Calu3 (cell line): ENCODE results near the gene RNF217. TPM values are rescaled to one million over a fixed set of nuclear protein-coding genes. Genes with fewer than 3 reads are reported as not detected.

Source experiments
- BruUV-seq: library from RNA; stranded (reverse); fragments of 400-500 nt; replicated peaks from 2 replicates; lab custom pipeline; 2021; lab: Mats Ljungman, UMichigan
- CTCF ChIA-PET: fragments of 300-600 bp; sonication (Branson Sonifier 250); formaldehyde crosslinking; loops from one replicate; lab custom pipeline; 2022; ENCODE audit warnings: antibody characterized with exemption; lab: Charles Lee
- DNase-seq: peaks from one replicate; pipeline ENCODE4 v3.0.0; 2022
- H3K27ac Mint-ChIP-seq: one replicate; pipeline ENCODE4 v1.8.0; 2022; ENCODE audit warnings: mixed read lengths; ENCODE audit not compliant: unreplicated experiment
- H3K27me3 Mint-ChIP-seq: one replicate; pipeline ENCODE4 v1.8.0; 2022; ENCODE audit warnings: mixed read lengths; ENCODE audit not compliant: unreplicated experiment
- H3K36me3 Mint-ChIP-seq: one replicate; pipeline ENCODE4 v1.8.0; 2022; ENCODE audit warnings: mild to moderate bottlenecking, moderate library complexity, mixed read lengths; ENCODE audit not compliant: insufficient read depth, unreplicated experiment
- H3K4me1 Mint-ChIP-seq: one replicate; pipeline ENCODE4 v1.8.0; 2022; ENCODE audit warnings: mild to moderate bottlenecking, low read depth, mixed read lengths; ENCODE audit not compliant: unreplicated experiment
- H3K4me3 Mint-ChIP-seq: one replicate; pipeline ENCODE4 v1.8.0; 2022; ENCODE audit warnings: mild to moderate bottlenecking, low read depth, moderate library complexity, mixed read lengths; ENCODE audit not compliant: unreplicated experiment
- H3K9me3 Mint-ChIP-seq: one replicate; pipeline ENCODE4 v1.8.0; 2022; ENCODE audit warnings: low read depth, mixed read lengths; ENCODE audit not compliant: unreplicated experiment
- CTCF ChIP-seq: fragments of 200-600 bp; IDR thresholded peaks from one replicate; pipeline ENCODE4 v1.8.0; 2022; ENCODE audit warnings: antibody characterized with exemption; ENCODE audit not compliant: unreplicated experiment
- intact Hi-C: fragments of 100-400 bp; cut with micrococcal nuclease; formaldehyde crosslinking; loops from one replicate; pipeline ENCODE4 v1.10.0; 2022; ENCODE audit not compliant: unreplicated experiment
- total RNA-seq: library from RNA; stranded (reverse); gene quantifications from 2 replicates; pipeline ENCODE4 v1.2.3, GENCODE V29; 2022

The RNF217 gene
- total RNA-seq, 1 experiment from 2014 or later = 15.4 TPM

- no peak overlapping the region for H3K4me3 Mint-ChIP-seq
- no peak for DNase-seq
- H3K4me1 Mint-ChIP-seq = no peaks in the 10 kb centered on the region
- no peak overlapping the region for H3K27ac Mint-ChIP-seq
- H3K36me3 Mint-ChIP-seq = no peaks in the 10 kb centered on the region
- TF ChIP-seq CTCF = no peak
- no TSS peak for BruUV-seq
- H3K27me3 Mint-ChIP-seq = no peaks in the 10 kb centered on the region
- CTCF ChIA-PET = no interaction called here
- intact Hi-C loops = no loop called here
- H3K9me3 Mint-ChIP-seq = no peaks in the 10 kb centered on the region
Measured at GRCh38 chr6:125075741-125076481, 113.7 kb downstream of the RNF217 start.

GRCh38 chr6:125076482-125076742 lies 114.2 kb downstream of the RNF217 start:
- no peak for DNase-seq
- intact Hi-C loops = no loop called here
- Mint-ChIP-seq H3K4me1 (no peaks in the 10 kb centered on the region), H3K27me3 (no peaks in the 10 kb centered on the region), H3K36me3 (no peaks in the 10 kb centered on the region), H3K9me3 (no peaks in the 10 kb centered on the region), H3K4me3 (no peak overlapping the region), H3K27ac (no peak overlapping the region)
- BruUV-seq = no TSS peak
- CTCF ChIA-PET = no interaction called here
- TF ChIP-seq CTCF = no peak

GRCh38 chr6:125077453-125077852 lies 115.2 kb downstream of the RNF217 start:
- DNase-seq = no peak
- BruUV-seq = no TSS peak
- intact Hi-C loops = no loop called here
- H3K27me3 Mint-ChIP-seq = no peaks in the 10 kb centered on the region
- H3K36me3 Mint-ChIP-seq = no peaks in the 10 kb centered on the region
- no peak for TF ChIP-seq CTCF
- CTCF ChIA-PET = no interaction called here
- no peak overlapping the region for H3K4me3 Mint-ChIP-seq
- H3K4me1 Mint-ChIP-seq = no peaks in the 10 kb centered on the region
- H3K27ac Mint-ChIP-seq = no peak overlapping the region
- no peaks in the 10 kb centered on the region for H3K9me3 Mint-ChIP-seq

GRCh38 chr6:125078602-125079321 lies 116.5 kb downstream of the RNF217 start:
- no peaks in the 10 kb centered on the region for H3K9me3 Mint-ChIP-seq
- intact Hi-C loops = no loop called here
- no peak for DNase-seq
- no peak overlapping the region for H3K4me3 Mint-ChIP-seq
- no peaks in the 10 kb centered on the region for H3K27me3 Mint-ChIP-seq
- CTCF ChIA-PET = no interaction called here
- TF ChIP-seq CTCF = no peak
- no peaks in the 10 kb centered on the region for H3K36me3 Mint-ChIP-seq
- no peaks in the 10 kb centered on the region for H3K4me1 Mint-ChIP-seq
- BruUV-seq = no TSS peak
- no peak overlapping the region for H3K27ac Mint-ChIP-seq
